GM12865 (cell line): ENCODE data around the gene KCNJ14.

Source experiments
- DNase-seq: peaks from one replicate; pipeline ENCODE4 v3.0.0; 2010; ENCODE audit warnings: low read depth
- H3K4me3 ChIP-seq: 2 replicates; pipeline ENCODE4 v1.5.1; 2011; ENCODE audit warnings: mild to moderate bottlenecking, low read depth, low read length, control low read depth
- CTCF ChIP-seq: IDR thresholded peaks from 2 replicates; pipeline ENCODE4 v1.5.1; 2011; ENCODE audit warnings: low read length, control low read depth, low read depth, inconsistent platforms; ENCODE audit not compliant: insufficient read depth; ENCODE audit errors: missing control alignments

KCNJ14 gene

GRCh38 chr19:48469934-48470680 lies 14.7 kb downstream of the KCNJ14 start:
- peak overlapping the region; percentile 85 for H3K4me3 ChIP-seq
- no peak for DNase-seq
- no peak for TF ChIP-seq CTCF

DNA sequence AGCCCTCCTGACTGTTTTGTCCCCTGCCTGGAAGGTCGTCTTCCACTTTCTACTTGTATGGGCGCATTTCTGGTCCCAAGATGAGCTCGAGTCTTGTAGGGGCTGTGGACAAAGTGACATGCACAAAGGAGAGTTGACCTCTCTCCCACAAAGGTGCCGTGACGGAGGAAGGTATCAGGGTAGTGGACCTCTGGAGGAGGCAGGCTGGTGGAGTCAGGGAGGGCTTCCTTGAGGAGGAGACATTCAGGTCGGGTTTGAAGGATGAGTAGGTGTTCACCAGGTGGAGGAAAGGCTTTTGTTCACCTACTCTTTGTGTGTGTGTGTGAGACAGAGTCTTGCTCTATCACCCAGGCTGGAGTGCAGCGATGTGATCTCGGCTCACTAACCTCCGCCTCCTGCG lies 15.5 kb downstream of the KCNJ14 start:
- H3K4me3 ChIP-seq: no peak overlapping the region
- TF ChIP-seq CTCF: no peak

GRCh38 chr19:48471836-48472235 lies 16.5 kb downstream of the KCNJ14 start:
- no peak for DNase-seq
- no peak for TF ChIP-seq CTCF

More for the DNA sequence above, 15.5 kb downstream of the KCNJ14 start:
- no peak for DNase-seq

GRCh38 chr19:48473161-48473966 lies 18.0 kb downstream of the KCNJ14 start:
- H3K4me3 ChIP-seq: no peak overlapping the region
- TF ChIP-seq CTCF: no peak
- DNase-seq: no peak

More at GRCh38 chr19:48471836-48472235, 16.5 kb downstream of the KCNJ14 start:
- H3K4me3 ChIP-seq: no peak overlapping the region

GRCh38 chr19:48474084-48474592 lies 18.8 kb downstream of the KCNJ14 start:
- TF ChIP-seq CTCF: no peak
- no peak for DNase-seq
- no peak overlapping the region for H3K4me3 ChIP-seq

GRCh38 chr19:48475369-48476068 lies 20.1 kb downstream of the KCNJ14 start:
- DNase-seq: no peak
- TF ChIP-seq CTCF: no peak

More at GRCh38 chr19:48475369-48476068, 20.1 kb downstream of the KCNJ14 start:
- no peak overlapping the region for H3K4me3 ChIP-seq
